Hematopoietic multipotent progenitor cell treated with erythropoietin and hydrocortisone succinate and interleukin-3 and kit ligand, for 17 days (in vitro differentiated cells): Measurements from ENCODE around the gene PLEKHG7.

Experiments used
- DNase-seq: peaks from one replicate; pipeline ENCODE4 v3.0.0-alpha.2; 2015; ENCODE audit warnings: low spot score

PLEKHG7 gene

DNA sequence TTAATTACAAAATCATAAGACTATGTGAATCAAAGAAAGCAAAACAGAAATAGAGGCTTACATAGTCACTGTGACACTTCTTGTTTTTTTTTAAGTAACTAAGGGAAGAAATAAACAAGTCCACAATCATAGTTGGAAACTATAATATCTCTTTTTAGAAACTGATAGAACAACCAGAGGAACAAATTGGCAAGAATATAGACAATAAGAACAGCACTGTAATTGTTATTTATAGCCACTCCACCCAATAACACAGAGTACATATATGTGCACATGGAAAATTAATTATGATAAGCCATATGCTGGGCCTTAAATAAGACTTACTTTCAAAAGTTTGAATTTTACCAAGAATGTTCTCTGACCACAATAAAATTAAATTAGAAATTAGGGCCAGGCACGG is 101.1 kb downstream of the PLEKHG7 start:
- DNase-seq = no peak

DNA sequence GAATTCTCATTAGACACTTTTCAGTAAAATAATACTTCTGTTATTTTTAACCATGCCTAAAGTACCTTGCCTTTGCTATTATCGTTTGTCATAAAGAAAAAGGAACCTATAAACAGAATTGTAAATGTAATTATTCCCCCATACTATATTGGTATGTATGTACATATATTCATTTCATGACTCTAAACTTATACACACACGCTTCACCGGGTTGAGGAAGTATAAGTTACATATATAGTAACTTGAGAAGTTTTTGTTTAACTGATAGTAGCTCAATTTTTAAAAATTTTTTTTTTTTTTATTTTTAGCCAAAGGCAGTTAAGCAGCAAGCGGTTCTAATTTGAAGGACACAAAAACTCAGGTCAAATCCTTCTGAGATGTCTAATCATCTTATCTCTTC is 107.6 kb downstream of the PLEKHG7 start:
- DNase-seq = no peak

DNA sequence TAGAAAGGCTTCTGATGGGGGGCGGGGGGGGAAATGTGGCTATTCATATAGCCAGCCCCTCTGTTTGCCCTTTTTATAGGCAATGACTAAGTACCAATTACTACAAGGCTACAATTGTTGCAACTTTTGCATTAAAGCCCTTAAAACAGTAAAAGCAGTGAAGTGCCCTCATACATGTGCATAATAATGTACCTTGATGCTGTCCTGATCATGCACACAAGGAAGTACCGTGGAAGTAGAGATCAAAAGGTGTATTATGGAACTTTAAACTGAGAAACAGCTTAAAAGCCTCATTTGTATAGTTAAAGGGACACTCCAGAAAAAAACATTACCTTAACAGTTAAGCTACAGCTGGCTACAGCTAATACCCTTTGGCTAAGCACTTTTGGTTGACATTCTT is 111.8 kb downstream of the PLEKHG7 start:
- no peak for DNase-seq

DNA sequence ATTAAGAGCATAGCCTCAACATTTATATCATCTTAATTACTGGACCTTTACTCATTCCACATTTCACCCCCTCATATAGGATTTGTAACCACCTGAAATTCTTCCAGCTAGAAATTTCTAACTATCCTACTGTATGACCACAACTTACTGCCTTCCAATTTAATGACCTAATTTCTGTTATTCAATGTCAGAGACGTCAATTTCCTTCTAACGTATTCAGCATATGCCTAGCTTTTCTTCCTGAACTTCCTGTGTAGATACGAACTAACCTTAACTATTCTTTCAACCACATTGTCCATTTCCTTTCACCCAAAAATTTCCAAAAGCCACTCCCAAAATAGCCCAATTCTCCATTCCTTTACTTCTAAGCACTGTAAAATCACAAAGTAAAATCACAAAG is 118.4 kb downstream of the PLEKHG7 start:
- DNase-seq = no peak
